SK-N-MC (cell line): ENCODE measurements around the gene IL4.

Source experiments
- EZH2 ChIP-seq: fragments of 200-600 bp; sonication (generic); IDR thresholded peaks from one replicate; pipeline ENCODE4 v1.6.1; 2017; ENCODE audit warnings: antibody characterized with exemption
- FOXP2 ChIP-seq: optimal IDR thresholded peaks from 2 replicates; pipeline ENCODE3; 2011; ENCODE audit warnings: mild to moderate bottlenecking, moderate library complexity; ENCODE audit not compliant: insufficient read depth; ENCODE audit errors: extremely low read length, control extremely low read depth
- POLR2AphosphoS5 ChIP-seq: IDR thresholded peaks from 2 replicates; pipeline ENCODE4 v1.6.1; 2012; ENCODE audit warnings: mild to moderate bottlenecking, low read depth, low read length, borderline replicate concordance

DNA sequence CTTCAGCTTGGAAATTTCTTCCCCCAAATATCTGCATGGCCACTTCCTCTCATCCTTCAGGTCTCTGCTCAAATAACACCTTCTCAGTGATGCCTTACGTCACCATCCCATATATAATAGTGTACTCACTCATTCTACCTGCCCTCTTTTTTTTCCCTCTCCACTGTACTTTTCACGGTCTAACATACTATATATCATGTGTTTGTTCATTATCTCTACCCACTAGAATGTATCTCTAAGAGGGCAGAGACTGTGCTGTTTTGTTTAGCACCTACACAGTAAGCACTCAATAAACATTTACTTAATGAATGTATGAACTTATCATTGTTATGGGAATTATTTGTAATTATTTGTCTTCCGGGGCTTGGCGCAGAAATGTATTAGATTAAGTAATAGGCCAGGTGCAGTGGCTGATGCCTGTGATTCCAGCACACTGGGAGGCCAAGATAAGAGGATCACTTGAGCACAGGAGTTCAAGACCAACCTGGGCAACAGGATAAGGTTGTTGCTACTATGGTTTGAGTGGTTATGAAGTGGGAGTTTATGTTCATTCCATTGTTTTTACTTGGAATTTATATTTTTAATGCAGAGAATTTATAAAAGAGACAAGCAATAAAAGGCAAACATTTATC is 21.8 kb upstream of the IL4 start:
- no peak for TF ChIP-seq POLR2AphosphoS5
- no peak for TF ChIP-seq EZH2
- TF ChIP-seq FOXP2, result no peak
